Muscle of leg (tissue), 11 donors: ENCODE data around the gene CREB3L1. TPM values are rescaled to one million over a fixed set of nuclear protein-coding genes. Genes with fewer than 3 reads are reported as not detected.
"Not testable (repeated sequence)": the region's sequence is repeated elsewhere in the genome, so short reads cannot be mapped to it uniquely, and the experiment has no call there.

Experiments
- DNase-seq: peaks from one replicate; pipeline ENCODE4 v3.0.0; 2013
- H3K27ac ChIP-seq: one replicate; pipeline ENCODE4 v1.5.1; 2013; ENCODE audit warnings: mild to moderate bottlenecking, low read length, control low read depth
- H3K27me3 ChIP-seq: one replicate; pipeline ENCODE4 v1.6.1; 2013; ENCODE audit warnings: low read length; ENCODE audit not compliant: control insufficient read depth, insufficient read depth
- H3K36me3 ChIP-seq: one replicate; pipeline ENCODE4 v1.6.1; 2013; ENCODE audit warnings: low read length; ENCODE audit not compliant: control insufficient read depth, insufficient read depth
- H3K4me1 ChIP-seq: one replicate; pipeline ENCODE4 v1.6.1; 2013; ENCODE audit warnings: low read length; ENCODE audit not compliant: control insufficient read depth, insufficient read depth
- H3K4me3 ChIP-seq: one replicate; pipeline ENCODE4 v1.5.1; 2013; ENCODE audit warnings: low read length, control low read depth
- H3K9me3 ChIP-seq: replicated peaks from 2 replicates; pipeline ENCODE4 v1.6.1; 2013; ENCODE audit warnings: low read depth, low read length; ENCODE audit not compliant: control insufficient read depth
- WGBS: methylation state at CpG from one replicate; pipeline ENCODE4 v1.1.5; 2013; ENCODE audit warnings: missing lambda C conversion rate; ENCODE audit not compliant: insufficient coverage; 5-methylcytosine and 5-hydroxymethylcytosine counted together
- polyA plus RNA-seq, 8 donors: library from polyadenylated mRNA; unstranded; fragments of 120-200 nt; gene quantifications; one replicate each; pipeline versions ENCODE4 v1.2.1 to v1.2.3, GENCODE V29; 2013; ENCODE audit warnings: inconsistent platforms in 1 of 8, low replicate concordance in 1 of 8; ENCODE audit not compliant: insufficient read length in 8 of 8, insufficient read depth in 1 of 8
- total RNA-seq: library from RNA; stranded (reverse); fragments of 120-200 nt; gene quantifications from one replicate; pipeline ENCODE4 v1.2.4, GENCODE V29; 2013

Gene CREB3L1
- total and polyA plus RNA-seq, 9 donors: 14.2 to 70.7 (median 43.8) TPM

GRCh38 chr11:46295312-46296058, 18.0 kb downstream of the CREB3L1 start:
- peaks cover 12% of the 10 kb centered on the region for H3K27me3 ChIP-seq
- H3K4me3 ChIP-seq: peak overlapping the region; percentile 41
- H3K9me3 ChIP-seq: no peaks in the 10 kb centered on the region
- peaks cover 13% of the 10 kb centered on the region for H3K36me3 ChIP-seq
- peak; percentile 94 for DNase-seq
- under 1% methylated on average over 54 of the region's 61 CpGs for WGBS
- peak overlapping the region; percentile 82 for H3K27ac ChIP-seq
- peaks cover 58% of the 10 kb centered on the region for H3K4me1 ChIP-seq

GRCh38 chr11:46296059-46296527, 18.6 kb downstream of the CREB3L1 start:
- Histone ChIP-seq H3K36me3 (peaks cover 13% of the 10 kb centered on the region), H3K27me3 (peaks cover 12% of the 10 kb centered on the region), H3K9me3 (no peaks in the 10 kb centered on the region), H3K27ac (peak overlapping the region; percentile 82), H3K4me3 (peak overlapping the region; percentile 41), H3K4me1 (peaks cover 52% of the 10 kb centered on the region)
- DNase-seq: peak; percentile 61
- 0% methylated on average over 4 of the region's 18 CpGs for WGBS

- Histone ChIP-seq H3K27ac (peak overlapping the region; percentile 82), H3K36me3 (peaks cover 13% of the 10 kb centered on the region), H3K9me3 (no peaks in the 10 kb centered on the region), H3K4me1 (peaks cover 47% of the 10 kb centered on the region), H3K4me3 (peak overlapping the region; percentile 41), H3K27me3 (peaks cover 12% of the 10 kb centered on the region)
- peak; percentile 90 for DNase-seq
- WGBS: 11% methylated on average over 8 of the region's 26 CpGs
These were observed 19.3 kb downstream of the CREB3L1 start for GRCh38 chr11:46296528-46297448.

- H3K4me1 ChIP-seq: peaks cover 33% of the 10 kb centered on the region
- H3K27ac ChIP-seq: no peak overlapping the region
- H3K36me3 ChIP-seq: peaks cover 20% of the 10 kb centered on the region
- no CpG with 5 or more reads among the region's 8 CpGs for WGBS
- no peaks in the 10 kb centered on the region for H3K9me3 ChIP-seq
- DNase-seq: no peak
- H3K27me3 ChIP-seq: peaks cover 12% of the 10 kb centered on the region
- H3K4me3 ChIP-seq: no peak overlapping the region
These were observed 21.4 kb downstream of the CREB3L1 start for GRCh38 chr11:46298699-46299433.

- H3K27ac ChIP-seq: no peak overlapping the region
- DNase-seq: no peak
- peaks cover 20% of the 10 kb centered on the region for H3K36me3 ChIP-seq
- 83% methylated on average over 2 of the region's 5 CpGs for WGBS
- H3K4me3 ChIP-seq: no peak overlapping the region
- H3K27me3 ChIP-seq: peaks cover 10% of the 10 kb centered on the region
- H3K4me1 ChIP-seq: peaks cover 27% of the 10 kb centered on the region
- H3K9me3 ChIP-seq: no peaks in the 10 kb centered on the region
These were observed 22.0 kb downstream of the CREB3L1 start for GRCh38 chr11:46299451-46299961.

GRCh38 chr11:46300270-46300669, 22.8 kb downstream of the CREB3L1 start:
- Histone ChIP-seq H3K9me3 (no peaks in the 10 kb centered on the region), H3K36me3 (peaks cover 20% of the 10 kb centered on the region), H3K4me3 (no peak overlapping the region), H3K27ac (no peak overlapping the region), H3K27me3 (peaks cover 10% of the 10 kb centered on the region), H3K4me1 (peaks cover 19% of the 10 kb centered on the region)
- WGBS: 97% methylated on average over 7 of the region's 7 CpGs
- DNase-seq: no peak

GRCh38 chr11:46302866-46303265, 25.4 kb downstream of the CREB3L1 start:
- Histone ChIP-seq H3K4me3 (no peak overlapping the region), H3K27ac (no peak overlapping the region), H3K27me3 (no peaks in the 10 kb centered on the region), H3K9me3 (no peaks in the 10 kb centered on the region), H3K36me3 (peaks cover 20% of the 10 kb centered on the region), H3K4me1 (peaks cover 2% of the 10 kb centered on the region)
- 80% methylated on average over 4 of the region's 7 CpGs for WGBS
- no peak for DNase-seq

GRCh38 chr11:46304036-46304435, 26.6 kb downstream of the CREB3L1 start:
- not testable (repeated sequence) for H3K27ac ChIP-seq, H3K27me3 ChIP-seq, H3K4me3 ChIP-seq, DNase-seq, H3K9me3 ChIP-seq
- peaks cover 10% of the 10 kb centered on the region for H3K4me1 ChIP-seq
- peaks cover 20% of the 10 kb centered on the region for H3K36me3 ChIP-seq
- 93% methylated on average over 6 of the region's 12 CpGs for WGBS

GRCh38 chr11:46304605-46305179, 27.2 kb downstream of the CREB3L1 start:
- peaks cover 15% of the 10 kb centered on the region for H3K36me3 ChIP-seq
- no peaks in the 10 kb centered on the region for H3K27me3 ChIP-seq
- no peaks in the 10 kb centered on the region for H3K9me3 ChIP-seq
- no peak for DNase-seq
- H3K4me1 ChIP-seq: peaks cover 12% of the 10 kb centered on the region
- no peak overlapping the region for H3K27ac ChIP-seq
- H3K4me3 ChIP-seq: no peak overlapping the region
- 67% methylated on average over 6 of the region's 10 CpGs for whole genome bisulfite sequencing
